Sigmoid colon (tissue), 7 donors: ENCODE measurements around the gene KIF1A. TPM values are rescaled to one million over a fixed set of nuclear protein-coding genes. Genes with fewer than 3 reads are reported as not detected.

Source experiments
- DNase-seq: peaks from one replicate; pipeline ENCODE4 v3.0.0-alpha.2; 2019
- H3K27ac ChIP-seq, 4 donors: fragments of 200-600 bp; sonication (generic); one replicate each; pipeline ENCODE4 v1.5.1; 2016 to 2019; ENCODE audit warnings: mild to moderate bottlenecking in 1 of 4
- H3K27me3 ChIP-seq, 3 donors: fragments of 200-600 bp; sonication (generic); one replicate each; pipeline ENCODE4 v1.5.1; 2019; ENCODE audit warnings: mild to moderate bottlenecking in 1 of 3
- H3K36me3 ChIP-seq, 4 donors: fragments of 200-600 bp; sonication (generic); one replicate each; pipeline ENCODE4 v1.5.1; 2016 to 2019
- H3K4me1 ChIP-seq, 4 donors: fragments of 200-600 bp; sonication (generic); one replicate each; pipeline ENCODE4 v1.5.1; 2017 to 2019
- H3K4me3 ChIP-seq, 4 donors: fragments of 200-600 bp; sonication (generic); one replicate each; pipeline ENCODE4 v1.5.1; 2017 to 2019; ENCODE audit warnings: mild to moderate bottlenecking in 2 of 4, moderate library complexity in 1 of 4
- H3K9me3 ChIP-seq, 4 donors: fragments of 200-600 bp in 3 of 4; sonication (generic) in 3 of 4; one replicate each; pipeline versions ENCODE4 v1.5.1 to v1.6.1; 2013 to 2019
- EP300 ChIP-seq, 4 donors: sonication (generic); formaldehyde crosslinking; IDR thresholded peaks; one replicate each; pipeline ENCODE4 v1.6.1; 2017; ENCODE audit warnings: antibody characterized with exemption in 4 of 4
- POLR2A ChIP-seq, 2 donors: fragments of 450-650 bp; IDR thresholded peaks; one replicate each; pipeline ENCODE4 v1.6.1; 2016; ENCODE audit warnings: antibody characterized with exemption in 2 of 2, mild to moderate bottlenecking in 2 of 2, moderate library complexity in 2 of 2
- POLR2AphosphoS5 ChIP-seq, 4 donors: sonication (generic); formaldehyde crosslinking; IDR thresholded peaks; one replicate each; pipeline ENCODE4 v1.6.1; 2017; ENCODE audit warnings: antibody characterized with exemption in 4 of 4
- WGBS, 2 donors: extraction: QIAGEN DNeasy Blood & Tissue Kit; methylation state at CpG; one replicate each; pipeline ENCODE4 v1.1.7; 2013; 5-methylcytosine and 5-hydroxymethylcytosine counted together
- intact Hi-C: fragments of 100-400 bp; cut with DNase I; formaldehyde crosslinking; loops from one replicate; pipeline ENCODE4 v1.15.1; 2023
- polyA plus RNA-seq, 3 donors: library from polyadenylated mRNA; stranded (reverse); fragments of 200-250 nt; gene quantifications; one replicate each; pipeline ENCODE4 v1.2.3, GENCODE V29; 2013
- total RNA-seq, 4 donors: library from RNA; depleted of rRNA; stranded (reverse); fragments of >200 nt; gene quantifications; one replicate each; pipeline ENCODE4 v1.1.0, GENCODE V29; 2016
- TF ChIP-seq, protein P1 (sequence below), 4 experiments: fragments of 450-650 bp in 3 of 4; fragments of 200-600 bp in 1 of 4; IDR thresholded peaks; one replicate each; pipeline ENCODE4 v1.5.1; 2016 to 2019; ENCODE audit warnings: antibody characterized with exemption in 4 of 4, mild to moderate bottlenecking in 3 of 4, moderate library complexity in 2 of 4
- donor health status: healthy with polysubstance abuse.
- donor health status: Bipolar disorder and iron deficiency.
- donor health status: healthy.

The KIF1A gene
- total and polyA plus RNA-seq, 7 donors: under 0.01 to 9.7 (median 4.4) TPM

DNA sequence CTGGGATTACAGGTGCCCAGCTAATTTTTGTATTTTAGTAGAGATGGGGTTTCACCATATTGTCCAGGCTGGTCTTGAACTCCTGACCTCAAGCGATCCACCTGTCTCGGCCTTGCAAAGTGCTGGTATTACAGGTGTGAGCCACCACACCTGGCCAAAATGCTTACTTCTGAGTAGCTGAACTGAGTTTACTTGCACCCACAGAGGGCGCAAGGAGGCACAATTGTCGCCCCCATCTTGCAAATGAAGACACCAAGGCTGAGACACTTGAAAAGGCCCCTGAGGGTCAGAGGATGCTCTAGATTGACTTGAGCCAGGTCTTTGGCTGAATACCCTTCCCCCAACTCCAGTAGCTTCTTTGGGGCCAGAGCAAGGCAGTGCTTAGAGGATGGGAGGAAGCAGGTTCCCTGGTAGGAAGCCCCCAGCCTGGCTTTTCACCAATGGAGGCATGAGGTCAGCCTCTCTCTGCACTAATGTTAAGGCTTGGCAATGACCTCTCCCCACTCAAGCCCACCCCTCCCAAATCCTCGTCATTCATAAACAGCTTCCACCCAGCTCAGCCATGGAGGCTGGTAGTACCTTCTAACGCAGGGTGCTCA is 14.5 kb upstream of the KIF1A start:
- TF ChIP-seq POLR2AphosphoS5 (IDR thresholded peaks at IDR 0.05) (no peak), POLR2A (IDR thresholded peaks at IDR 0.05) (no peak), EP300 (IDR thresholded peaks at IDR 0.05) (no peak)
- TF ChIP-seq, protein P1, sequence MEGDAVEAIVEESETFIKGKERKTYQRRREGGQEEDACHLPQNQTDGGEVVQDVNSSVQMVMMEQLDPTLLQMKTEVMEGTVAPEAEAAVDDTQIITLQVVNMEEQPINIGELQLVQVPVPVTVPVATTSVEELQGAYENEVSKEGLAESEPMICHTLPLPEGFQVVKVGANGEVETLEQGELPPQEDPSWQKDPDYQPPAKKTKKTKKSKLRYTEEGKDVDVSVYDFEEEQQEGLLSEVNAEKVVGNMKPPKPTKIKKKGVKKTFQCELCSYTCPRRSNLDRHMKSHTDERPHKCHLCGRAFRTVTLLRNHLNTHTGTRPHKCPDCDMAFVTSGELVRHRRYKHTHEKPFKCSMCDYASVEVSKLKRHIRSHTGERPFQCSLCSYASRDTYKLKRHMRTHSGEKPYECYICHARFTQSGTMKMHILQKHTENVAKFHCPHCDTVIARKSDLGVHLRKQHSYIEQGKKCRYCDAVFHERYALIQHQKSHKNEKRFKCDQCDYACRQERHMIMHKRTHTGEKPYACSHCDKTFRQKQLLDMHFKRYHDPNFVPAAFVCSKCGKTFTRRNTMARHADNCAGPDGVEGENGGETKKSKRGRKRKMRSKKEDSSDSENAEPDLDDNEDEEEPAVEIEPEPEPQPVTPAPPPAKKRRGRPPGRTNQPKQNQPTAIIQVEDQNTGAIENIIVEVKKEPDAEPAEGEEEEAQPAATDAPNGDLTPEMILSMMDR (IDR thresholded peaks at IDR 0.05): no peak
- DNase-seq: no peak
- Histone ChIP-seq H3K27ac (no peak overlapping the region), H3K4me3 (no peak overlapping the region), H3K27me3 (peaks cover 0 to 8% (median 8%) of the 10 kb centered on the region in 3 donors), H3K9me3 (no peaks in the 10 kb centered on the region), H3K36me3 (no peaks in the 10 kb centered on the region), H3K4me1 (peaks cover 0 to 20% (median 13%) of the 10 kb centered on the region in 4 donors)
- WGBS, 2 donors: 64 to 80% methylated on average over 6 of the region's 6 CpGs
- intact Hi-C loops: loop anchor here (10.0 kb wide), 1 partner anchor 270 kb away; the partner anchor contains the start of genes DUSP28 and RNPEPL1

DNA sequence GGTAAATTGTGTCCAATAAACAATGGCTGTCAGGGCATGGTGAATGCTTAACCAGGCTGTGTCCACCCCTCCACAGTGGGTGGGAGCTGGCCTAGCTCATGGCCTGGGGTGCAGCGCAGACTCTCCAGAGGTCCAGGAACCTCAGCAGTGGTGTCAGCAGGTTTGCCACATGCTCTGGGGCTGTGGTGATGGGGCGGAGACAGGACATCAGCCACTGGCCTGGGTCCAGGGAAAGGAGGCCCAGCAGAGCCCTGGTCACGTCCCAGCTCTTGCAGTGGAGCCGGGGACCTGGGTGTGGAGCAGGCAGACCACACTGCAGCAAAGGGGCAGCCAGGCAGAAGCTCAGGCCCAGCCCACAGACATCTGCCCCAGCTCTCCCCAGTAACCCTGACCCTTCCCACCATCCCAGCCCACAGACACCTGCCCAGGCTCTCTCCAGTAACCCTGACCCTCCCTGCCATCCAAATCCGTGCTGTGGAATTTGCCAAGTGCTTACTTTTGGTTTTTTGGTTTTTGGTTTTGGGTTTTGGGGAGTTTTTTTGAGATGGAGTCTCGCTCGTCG is 13.8 kb upstream of the KIF1A start:
- no peak overlapping the region for H3K4me3 ChIP-seq
- no peaks in the 10 kb centered on the region for H3K9me3 ChIP-seq
- peaks cover 0 to 13% (median 10%) of the 10 kb centered on the region in 3 donors for H3K27me3 ChIP-seq
- H3K36me3 ChIP-seq: no peaks in the 10 kb centered on the region
- 56 to 82% methylated on average over 8 of the region's 8 CpGs for WGBS, 2 donors
- DNase-seq: no peak
- TF ChIP-seq EP300 (IDR thresholded peaks at IDR 0.05): no peak
- no peak for TF ChIP-seq POLR2A (IDR thresholded peaks at IDR 0.05)
- TF ChIP-seq, protein P1 (IDR thresholded peaks at IDR 0.05): no peak
- no peak for TF ChIP-seq POLR2AphosphoS5 (IDR thresholded peaks at IDR 0.05)
- H3K27ac ChIP-seq: no peak overlapping the region
- intact Hi-C loops: loop anchor here (10.0 kb wide), 1 partner anchor 269 kb away; the partner anchor contains the start of genes DUSP28 and RNPEPL1
- H3K4me1 ChIP-seq: peaks cover 0 to 20% (median 13%) of the 10 kb centered on the region in 4 donors

DNA sequence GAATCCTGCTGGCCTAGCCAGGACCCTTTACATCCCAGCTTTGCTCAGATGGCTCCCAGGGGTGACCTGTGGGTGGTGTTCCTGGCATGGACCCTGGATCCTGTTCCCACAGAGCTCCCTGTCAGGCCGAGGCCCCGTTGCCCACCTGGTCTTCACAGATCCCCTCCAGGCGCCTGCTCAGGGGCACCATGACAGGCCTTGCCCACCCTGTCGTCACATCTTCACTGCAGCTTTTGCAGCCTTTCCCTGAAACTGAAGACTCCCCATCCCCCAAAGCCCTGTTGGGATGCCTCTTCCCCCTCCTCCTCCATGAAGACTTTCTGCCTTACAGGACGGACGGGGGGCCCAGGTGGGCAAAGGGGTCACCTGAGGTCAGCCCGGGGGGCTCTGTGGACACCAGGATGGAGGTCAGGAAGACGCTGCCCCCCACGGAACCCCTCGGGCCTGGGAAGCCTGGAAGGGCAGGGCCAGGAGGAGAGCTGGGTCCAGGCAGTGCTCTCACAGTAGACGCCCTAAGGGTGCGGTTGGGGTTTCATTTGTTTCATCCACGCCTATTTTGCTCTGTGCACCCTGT is 13.0 kb upstream of the KIF1A start:
- peak; percentile 65 for DNase-seq

DNA sequence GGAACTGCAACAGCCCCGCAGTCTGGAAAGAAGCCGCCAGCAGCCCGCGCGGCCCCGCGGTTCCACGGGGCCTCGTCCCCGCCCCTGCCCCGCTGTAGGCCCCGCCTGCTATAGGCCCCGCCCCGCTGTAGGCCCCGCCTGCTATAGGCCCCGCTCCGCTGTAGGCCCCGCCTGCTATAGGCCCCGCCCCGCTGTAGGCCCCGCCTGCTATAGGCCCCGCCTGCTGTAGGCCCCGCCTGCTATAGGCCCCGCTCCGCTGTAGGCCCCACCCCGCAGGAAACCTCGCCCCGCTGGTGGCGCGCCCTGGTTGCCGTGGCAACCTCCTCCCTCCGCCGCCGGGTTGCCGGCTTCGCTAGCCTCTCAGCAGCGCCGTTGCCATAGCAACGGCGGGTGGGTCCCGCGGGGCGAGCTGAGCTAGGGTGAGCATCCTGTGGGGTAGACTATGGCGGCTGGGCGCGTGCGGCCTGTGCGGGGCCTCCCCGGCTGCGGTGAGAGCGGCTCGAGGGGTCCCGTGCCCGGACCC is 12.2 kb upstream of the KIF1A start:
- peak overlapping the region in 1 of 4 donors; percentile 37 for H3K27ac ChIP-seq
- no peaks in the 10 kb centered on the region for H3K9me3 ChIP-seq
- intact Hi-C loops: loop anchor here (10.0 kb wide), 1 partner anchor 267 kb away; the partner anchor contains the start of genes DUSP28 and RNPEPL1
- DNase-seq: peak; percentile 95
- H3K36me3 ChIP-seq: no peaks in the 10 kb centered on the region
- WGBS, 2 donors: 2 to 5% methylated on average over 54 of the region's 54 CpGs
- peaks cover 0 to 29% (median 17%) of the 10 kb centered on the region in 3 donors for H3K27me3 ChIP-seq
- peaks cover 0 to 20% (median 13%) of the 10 kb centered on the region in 4 donors for H3K4me1 ChIP-seq
- no peak for TF ChIP-seq POLR2AphosphoS5 (IDR thresholded peaks at IDR 0.05)
- TF ChIP-seq EP300 (IDR thresholded peaks at IDR 0.05): no peak
- TF ChIP-seq POLR2A (IDR thresholded peaks at IDR 0.05): no peak
- TF ChIP-seq, protein P1 (IDR thresholded peaks at IDR 0.05): no peak
- H3K4me3 ChIP-seq: peak overlapping the region in 3 of 4 donors; percentile 16 to 41 (median 37)

More for the DNA sequence above, 13.0 kb upstream of the KIF1A start:
- no peaks in the 10 kb centered on the region for H3K36me3 ChIP-seq
- H3K27me3 ChIP-seq: peaks cover 0 to 21% (median 16%) of the 10 kb centered on the region in 3 donors
- no peak overlapping the region for H3K4me3 ChIP-seq
- TF ChIP-seq, protein P1 (IDR thresholded peaks at IDR 0.05): no peak
- TF ChIP-seq POLR2A (IDR thresholded peaks at IDR 0.05) (no peak), EP300 (IDR thresholded peaks at IDR 0.05) (no peak), POLR2AphosphoS5 (IDR thresholded peaks at IDR 0.05) (no peak)
- H3K4me1 ChIP-seq: peaks cover 0 to 20% (median 13%) of the 10 kb centered on the region in 4 donors
- H3K27ac ChIP-seq: peak overlapping the region in 1 of 4 donors; percentile 37
- no peaks in the 10 kb centered on the region for H3K9me3 ChIP-seq
- WGBS, 2 donors: 49 to 72% methylated on average over 13 of the region's 13 CpGs
- intact Hi-C loops: loop anchor here (10.0 kb wide), 1 partner anchor 268 kb away; the partner anchor contains the start of genes DUSP28 and RNPEPL1
